HG03521 (cell line): ENCODE results near the gene CDK1.

Experiments used
- ATAC-seq: cut with Tn5 transposase; IDR thresholded peaks from one replicate; pipeline ENCODE4 v1.9.1; 2021; ENCODE audit warnings: mild to moderate bottlenecking, moderate library complexity; ENCODE audit not compliant: unreplicated experiment

Gene CDK1

DNA sequence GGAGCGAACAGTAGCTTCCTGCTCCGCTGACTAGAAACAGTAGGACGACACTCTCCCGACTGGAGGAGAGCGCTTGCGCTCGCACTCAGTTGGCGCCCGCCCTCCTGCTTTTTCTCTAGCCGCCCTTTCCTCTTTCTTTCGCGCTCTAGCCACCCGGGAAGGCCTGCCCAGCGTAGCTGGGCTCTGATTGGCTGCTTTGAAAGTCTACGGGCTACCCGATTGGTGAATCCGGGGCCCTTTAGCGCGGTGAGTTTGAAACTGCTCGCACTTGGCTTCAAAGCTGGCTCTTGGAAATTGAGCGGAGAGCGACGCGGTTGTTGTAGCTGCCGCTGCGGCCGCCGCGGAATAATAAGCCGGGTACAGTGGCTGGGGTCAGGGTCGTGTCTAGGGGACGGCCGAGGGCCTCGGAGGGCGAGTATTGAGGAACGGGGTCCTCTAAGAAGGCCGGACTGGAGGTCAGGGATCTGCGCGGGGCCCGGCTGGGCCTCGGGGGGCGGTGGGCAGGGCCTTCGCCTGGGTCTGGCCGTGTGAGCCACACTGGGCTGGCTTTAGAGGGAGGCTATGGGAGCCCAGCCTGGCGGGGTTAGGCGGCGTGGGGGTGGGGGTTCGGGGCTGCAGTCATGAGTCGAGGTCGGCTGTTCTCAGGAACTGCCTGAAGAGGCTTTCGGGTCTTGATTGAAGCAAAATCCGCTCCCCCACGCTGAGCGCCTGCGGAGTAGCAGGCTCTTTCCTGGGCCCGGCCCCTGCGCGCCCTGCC lies at the start of gene CDK1:
Gene CDK1, plus strand, starts transcription at position 265 of the 757 bp plus-strand sequence. CDS start 1,688 bp downstream, outside the sequence.
- peak; percentile 97 for ATAC-seq

DNA sequence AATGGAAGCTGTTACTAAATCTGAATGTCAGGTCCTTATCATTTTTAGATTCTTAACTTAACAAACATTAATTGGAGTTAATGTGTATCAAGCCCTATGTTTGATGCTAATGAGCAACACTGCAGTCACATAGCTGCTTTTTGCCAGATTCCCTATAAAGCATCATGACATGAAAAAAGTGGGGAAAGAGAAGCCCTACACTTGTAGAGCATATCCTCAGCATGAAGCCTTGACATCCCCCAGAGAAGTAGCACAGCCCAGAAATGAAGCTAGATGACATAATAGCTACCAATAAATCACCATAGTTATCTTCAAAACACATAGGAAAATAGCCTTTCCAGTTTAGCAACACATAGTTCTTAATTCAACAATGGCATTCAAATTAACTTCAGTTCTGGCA lies 49.2 kb upstream of the CDK1 start:
- no peak for ATAC-seq

DNA sequence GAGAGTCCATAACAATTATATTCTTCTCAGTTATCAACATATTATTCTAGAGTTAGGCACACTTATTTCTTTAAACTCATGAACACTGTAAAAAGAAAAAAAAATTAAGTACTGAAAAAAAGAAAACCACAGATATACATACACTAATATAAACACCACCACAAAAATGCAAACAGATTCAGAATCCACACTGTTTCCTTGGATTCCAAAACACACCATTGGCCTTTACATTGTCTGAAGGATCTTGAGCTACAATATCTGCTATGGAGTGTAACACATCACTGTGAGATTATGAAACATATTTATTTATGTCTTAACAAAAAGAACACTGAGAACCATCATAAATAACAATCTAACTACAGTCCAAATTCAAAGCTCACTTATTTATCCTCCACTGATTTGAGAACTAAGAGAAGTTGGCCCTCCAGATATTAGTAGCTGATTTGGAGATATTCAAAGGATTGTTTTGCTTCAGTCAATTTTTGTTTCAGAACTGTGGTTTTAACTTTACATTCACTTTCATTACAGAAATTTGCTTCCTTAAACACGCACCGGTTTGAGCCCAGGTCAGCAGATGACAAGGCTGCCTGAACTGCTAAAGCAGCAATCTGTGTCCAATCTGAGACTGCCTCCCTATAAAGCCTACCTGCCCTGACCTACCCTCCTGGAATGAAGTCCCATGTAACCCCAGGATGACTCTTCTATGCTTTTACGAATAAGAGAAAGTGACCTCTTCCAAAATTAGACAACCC lies 47.0 kb upstream of the CDK1 start:
- ATAC-seq: peak; percentile 71

DNA sequence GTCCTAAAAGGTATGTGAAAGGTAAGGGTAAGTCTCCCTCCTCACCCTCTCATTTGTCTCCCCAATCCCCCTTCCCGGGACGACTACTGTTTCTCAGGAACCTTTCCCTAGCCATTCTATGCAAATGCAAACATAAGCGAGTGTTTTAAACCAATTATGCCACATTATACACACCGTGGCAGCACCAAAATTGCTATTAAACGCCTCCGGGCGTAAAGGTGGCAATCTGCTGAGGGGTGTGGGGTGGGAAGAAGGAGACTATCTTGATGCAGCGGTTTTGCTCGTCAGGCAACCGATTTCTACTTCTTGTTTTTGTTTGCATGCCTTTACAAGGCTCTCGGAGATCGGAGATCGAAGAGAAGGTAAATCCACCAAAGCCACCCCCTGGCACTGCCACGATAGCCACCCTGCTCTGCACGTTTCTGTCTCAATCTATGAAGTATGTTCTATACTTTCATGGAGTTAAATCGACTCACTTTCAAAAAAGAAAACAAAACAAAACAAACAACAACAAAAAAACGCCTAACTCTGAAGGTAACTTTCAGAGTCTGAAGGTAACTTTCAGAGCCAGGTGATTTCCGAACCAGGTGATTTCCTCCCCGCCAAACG lies 46.0 kb upstream of the CDK1 start:
- no peak for ATAC-seq

DNA sequence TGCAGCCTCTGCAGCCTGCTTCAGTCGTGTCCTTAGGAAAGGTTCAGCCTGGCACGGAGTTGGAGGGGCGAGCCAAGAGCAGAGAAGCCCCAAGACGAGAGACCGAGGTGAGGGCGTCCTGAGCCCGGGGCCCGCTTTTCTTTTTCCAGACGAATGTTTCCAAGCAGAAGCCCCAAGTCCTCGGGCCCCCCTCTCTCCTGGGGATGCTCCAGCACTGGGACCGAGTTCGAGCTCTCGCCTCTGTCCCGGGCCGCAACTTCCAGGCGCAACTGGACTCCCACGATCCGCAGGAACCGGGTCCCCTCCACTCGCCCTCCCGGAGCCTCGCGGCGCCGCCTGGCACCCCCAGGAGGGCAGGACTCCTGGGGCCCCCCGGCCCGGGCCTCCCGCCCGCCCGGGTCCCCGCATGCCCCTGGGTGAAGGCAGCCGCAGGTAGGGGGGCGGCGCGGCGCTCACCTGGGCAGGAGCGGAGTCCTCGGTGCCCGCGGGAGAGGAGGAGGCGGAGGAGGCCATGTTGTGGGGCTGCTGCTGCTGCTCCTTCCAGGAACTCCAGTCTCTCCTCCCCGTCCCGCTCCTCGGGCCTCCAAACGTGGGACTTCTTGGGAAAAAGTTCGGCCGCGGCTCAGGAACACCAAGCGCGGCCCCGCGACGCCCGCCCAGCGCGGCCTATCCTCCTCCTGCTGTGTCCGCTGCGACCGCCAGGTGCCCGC lies 45.3 kb upstream of the CDK1 start:
- peak; percentile 63 for ATAC-seq

DNA sequence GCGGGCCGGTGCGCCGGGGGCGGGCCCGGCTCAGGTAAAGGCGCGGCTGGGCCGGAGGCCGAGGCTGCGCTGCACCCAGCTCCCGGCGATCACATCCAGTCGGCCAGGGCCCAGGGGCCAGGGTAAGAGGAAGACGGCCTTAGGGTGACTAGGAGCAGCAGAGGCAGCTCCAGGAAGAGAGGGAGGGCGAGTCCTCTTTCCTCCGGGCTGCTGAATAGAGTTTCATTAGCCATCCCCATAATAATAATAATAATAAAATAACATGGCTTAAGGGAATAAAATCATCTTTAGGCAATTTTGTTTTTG lies 44.8 kb upstream of the CDK1 start:
- ATAC-seq: no peak

DNA sequence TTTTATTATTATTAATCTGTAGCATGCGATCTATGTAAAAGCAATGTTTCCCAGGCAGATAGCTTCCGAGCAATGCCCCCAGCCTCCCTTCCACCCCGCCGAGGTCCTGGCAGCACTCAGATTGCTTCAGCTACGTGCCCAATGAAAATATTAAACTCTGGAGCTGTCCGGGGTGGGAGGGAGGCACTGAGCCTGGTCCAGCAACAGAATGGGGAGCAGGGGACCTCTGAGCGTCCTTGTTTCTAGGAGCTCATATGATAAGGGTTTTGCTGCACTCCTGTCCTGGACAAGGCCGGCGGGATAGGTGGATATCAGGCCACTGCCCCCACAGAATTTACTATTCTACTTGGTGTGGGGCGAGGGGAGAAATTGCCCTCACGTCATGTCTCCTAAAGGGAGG lies 44.5 kb upstream of the CDK1 start:
- no peak for ATAC-seq

DNA sequence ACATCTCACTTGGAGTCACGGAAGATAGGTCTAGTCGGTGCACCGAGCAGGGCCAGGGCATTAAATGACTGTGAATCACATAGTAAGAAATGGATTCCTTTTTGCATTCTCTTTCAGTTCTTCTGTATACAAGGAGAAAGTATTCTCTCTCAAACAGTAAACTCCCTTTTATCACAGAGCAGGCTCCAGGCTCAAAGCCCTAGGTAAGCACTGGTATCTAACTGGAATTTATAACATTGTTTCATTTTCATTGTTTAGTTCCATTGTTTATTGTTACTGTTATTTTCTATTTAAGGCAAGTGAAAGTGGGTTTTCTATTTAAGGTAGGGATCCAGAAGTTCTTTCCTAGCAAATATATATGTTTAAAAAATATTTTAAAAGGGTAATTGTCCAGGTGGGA lies 44.1 kb upstream of the CDK1 start:
- no peak for ATAC-seq

DNA sequence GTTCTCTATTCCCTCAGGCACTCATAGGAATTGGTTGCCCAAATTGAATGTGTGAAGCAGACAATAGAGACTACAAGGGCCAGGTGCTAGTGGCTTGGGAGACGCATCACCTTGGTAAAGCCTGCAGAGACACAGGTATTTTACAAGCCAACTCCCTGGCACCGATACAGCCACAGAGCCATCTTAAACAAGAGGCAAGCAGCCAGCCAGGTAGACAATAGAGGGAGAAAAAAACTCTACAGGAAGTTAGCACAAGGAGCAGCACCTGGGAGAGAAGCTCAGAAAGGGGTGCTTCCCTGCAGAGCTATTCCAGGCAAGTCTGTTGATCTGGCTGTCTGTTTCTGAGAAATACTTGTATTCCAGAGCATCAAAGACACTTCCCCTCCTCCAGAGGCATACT lies 43.0 kb upstream of the CDK1 start:
- no peak for ATAC-seq

DNA sequence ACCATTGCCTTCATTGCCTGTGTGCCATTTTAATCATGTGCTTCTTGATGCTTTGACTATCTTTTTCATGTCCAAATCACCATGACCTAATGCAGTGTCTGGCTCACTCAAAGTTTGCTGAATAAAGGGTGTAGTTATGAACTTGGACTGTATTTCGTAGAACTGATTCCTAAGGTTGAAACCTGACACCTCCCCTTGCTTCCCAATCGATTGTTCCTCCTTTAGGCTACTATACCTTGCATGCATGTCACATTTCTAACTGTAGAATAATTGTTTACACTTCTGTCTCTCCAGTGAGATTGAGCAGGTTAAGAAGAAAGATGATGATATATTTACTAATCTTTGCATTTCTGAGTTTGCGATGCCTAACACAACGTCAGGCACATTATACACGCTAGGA lies 41.0 kb upstream of the CDK1 start:
- no peak for ATAC-seq

DNA sequence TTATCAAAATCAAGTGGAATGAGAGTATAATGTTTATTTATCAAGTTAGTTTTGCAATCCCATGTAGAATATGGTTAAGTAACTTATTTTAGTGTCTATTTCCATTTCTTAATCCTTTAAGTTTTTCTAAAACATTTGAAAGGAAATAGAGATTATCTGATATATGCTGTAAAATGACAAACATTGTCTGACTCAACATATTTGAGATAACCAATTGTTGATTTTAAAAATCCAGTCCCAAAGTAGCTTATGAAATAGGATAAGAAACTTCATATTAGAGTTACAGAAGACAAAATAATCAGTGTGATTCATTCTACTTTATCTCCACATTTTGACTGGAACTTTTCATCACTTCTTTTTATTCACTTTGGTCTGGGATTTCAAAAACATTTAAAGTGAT lies 38.7 kb upstream of the CDK1 start:
- no peak for ATAC-seq

DNA sequence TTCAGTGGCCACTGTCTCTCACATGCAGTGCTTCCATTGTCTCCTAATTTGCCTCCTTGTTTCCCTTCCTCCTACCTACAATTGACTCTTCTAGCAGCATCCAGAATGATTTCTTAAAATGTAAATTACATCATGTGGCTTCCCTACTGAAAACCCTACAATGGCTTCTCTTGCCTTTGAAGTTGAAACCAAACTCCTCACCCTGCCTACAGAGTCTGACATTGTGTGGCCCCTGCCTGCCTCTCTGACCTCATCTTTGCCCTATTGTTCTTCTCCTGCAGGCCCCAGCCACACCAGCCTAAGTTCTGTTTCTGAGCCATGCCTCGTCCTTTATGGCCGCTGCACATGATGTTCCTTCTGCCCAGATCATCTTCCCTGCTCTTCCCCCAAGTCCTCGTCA lies 35.8 kb upstream of the CDK1 start:
- no peak for ATAC-seq

DNA sequence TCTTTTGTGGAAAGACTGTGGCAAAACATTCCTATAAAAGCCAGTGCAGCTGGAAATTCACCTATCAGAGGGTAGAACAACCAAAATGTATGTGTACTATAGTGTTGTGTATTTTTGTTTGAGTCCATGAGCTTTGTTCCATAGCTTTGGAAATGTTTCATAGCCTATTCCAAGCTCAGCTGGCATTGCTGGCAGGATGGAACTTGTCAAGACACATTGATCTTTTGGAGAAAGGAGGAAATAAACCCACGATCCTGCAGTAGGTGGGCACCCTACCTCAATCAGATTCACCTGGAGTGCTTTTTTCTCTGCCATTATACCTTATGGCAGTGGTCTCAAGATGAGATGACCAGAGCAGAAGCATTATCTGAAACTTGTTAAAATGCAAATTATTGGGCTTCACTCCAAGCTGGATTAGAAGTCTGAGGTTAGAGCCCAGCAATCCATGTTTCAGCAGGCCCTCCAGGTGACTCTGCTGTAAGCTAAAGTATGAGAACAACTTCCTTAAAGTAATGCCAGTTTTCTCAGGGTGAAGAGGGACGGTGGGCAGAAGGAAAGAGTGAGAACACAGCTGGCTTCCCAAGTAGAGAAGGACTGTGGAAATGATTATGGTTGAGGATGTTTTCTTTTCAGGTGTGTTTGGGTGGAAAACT lies 30.3 kb upstream of the CDK1 start:
- no peak for ATAC-seq

DNA sequence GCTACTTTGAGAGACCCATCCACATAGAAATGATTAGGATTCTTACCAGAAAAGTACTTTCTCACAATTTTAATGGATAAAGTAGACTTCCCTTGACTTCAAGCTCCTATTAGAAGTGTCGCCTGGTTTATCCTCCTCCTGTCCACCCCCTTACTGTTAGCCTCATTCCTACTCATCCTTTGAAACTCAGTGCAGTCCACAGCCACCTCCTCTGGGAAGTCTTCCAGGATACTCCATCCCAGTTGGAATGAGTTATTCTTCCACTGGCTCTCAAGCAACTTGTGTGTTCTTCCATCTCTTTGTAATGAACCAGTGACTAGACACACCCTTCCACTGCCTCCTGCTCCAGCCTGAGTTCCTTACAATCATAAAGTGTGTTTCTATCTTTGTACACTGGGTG lies 25.1 kb upstream of the CDK1 start:
- ATAC-seq: no peak

DNA sequence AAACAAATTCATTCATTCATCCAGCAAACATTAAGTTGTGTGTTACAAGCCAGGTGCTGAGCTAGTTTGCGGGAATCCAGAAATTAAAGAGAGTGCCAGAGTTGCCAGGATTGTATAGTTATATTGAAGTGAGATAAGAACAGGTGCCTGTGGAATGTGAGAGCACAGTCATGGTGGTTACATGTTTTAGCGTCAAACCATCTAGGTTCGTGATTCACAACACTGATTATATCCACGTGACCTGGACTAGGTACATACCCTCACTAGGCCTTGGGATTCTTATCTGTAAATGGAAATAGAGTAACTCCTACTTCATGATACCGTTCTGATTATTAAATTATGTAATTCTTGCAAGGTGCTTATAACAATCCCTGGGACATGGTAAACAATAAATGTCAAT lies 24.5 kb upstream of the CDK1 start:
- no peak for ATAC-seq

DNA sequence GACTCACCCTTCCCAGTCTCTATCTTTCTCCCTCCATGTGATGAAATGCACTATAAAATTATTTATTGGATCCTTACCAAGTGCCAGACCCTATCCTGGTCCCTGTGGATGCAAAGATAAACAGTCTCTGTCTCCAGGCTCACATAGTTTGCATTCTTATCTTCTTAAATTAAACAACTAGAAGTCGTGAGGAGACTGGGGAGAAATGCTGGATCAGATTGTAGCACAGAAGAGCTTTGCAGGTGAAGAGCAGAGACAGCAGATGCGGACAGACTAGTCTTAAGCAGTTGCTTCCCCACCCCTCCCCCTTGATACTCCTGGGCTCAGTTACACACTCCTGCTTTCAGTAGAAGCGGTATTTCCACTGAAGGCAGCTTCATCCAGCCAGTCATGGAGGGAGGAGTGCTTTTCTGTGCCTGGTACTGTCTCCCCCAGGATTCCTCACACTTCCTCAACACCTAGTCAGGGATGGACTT lies 20.8 kb upstream of the CDK1 start:
- ATAC-seq: no peak

DNA sequence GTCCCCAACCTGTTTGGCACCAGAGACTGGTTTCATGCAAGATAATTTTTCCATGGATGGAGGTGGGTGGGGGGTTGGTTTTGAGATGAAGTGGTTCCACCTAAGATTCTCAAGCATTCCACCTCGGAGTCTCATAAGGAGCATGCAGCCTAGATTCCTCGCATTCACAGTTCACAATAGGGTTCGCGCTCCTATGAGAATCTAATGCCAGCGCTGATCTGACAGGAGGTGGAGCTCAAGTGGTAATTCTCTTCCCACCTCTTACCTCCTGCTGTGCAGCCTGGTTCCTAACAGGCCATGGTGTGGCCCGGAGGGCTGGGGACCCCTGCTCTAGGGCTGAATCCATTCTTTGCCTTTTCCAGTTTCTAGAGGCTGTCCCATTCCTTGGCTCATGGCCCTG lies 19.1 kb upstream of the CDK1 start:
- no peak for ATAC-seq

DNA sequence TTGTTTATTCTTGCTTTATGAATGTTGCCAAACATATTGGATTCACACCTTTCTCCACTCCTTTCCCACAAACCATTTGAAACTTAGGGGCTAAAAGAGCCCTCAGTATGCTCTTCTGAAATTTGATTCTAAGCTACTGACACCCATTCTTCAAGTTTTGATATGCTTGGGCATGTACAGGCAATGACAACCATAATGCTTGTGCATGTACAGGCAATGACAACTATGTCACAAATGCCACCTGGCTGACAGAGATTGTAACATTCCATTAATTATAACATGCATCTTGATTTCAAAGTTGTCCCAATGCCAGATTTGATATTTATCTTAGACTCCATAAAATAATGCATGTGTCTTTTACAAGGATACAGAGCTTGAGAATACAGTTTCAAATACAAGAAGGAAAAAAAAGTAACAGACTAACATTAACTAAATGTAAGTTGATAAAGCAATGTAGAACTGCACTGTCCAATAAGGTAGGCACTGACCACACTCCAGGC lies 17.5 kb upstream of the CDK1 start:
- ATAC-seq: no peak

DNA sequence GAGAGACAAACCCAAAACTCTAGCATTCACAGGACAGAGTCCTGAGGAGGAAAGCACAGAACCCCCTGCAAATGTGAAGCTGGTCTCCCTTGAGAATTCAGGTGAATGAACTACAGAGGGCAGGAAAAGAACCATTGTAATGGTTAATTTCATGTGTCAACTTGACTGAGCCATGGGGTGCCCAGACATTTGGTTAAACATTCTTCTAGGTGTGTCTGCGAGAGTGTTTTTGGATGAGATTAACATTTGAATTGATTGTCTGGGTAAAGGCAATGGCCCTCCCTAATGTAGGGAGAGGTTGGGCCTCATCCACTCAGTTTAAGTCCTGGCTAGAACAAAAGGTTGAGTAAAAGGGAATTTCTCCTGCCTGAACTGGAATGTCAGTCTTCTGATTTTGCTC lies 15.7 kb upstream of the CDK1 start:
- ATAC-seq: no peak

DNA sequence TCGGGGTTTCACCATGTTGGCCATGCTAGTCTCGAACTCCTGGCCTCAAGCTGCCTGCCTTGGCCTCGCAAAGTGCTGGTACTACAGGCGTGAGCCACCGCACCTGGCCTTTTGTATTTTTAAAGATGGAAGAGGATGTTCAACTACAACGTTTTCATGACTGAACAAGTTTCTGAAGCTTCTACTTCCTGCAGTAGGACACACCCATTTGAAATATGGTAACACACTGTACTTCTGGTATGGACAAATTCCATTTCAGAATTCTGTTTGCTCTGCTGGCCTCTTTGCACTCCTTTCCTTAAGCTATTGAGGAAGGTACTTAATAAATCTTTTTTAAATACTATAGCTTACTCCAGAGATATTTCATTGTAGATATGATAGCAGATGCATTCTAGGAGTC lies 10.9 kb upstream of the CDK1 start:
- ATAC-seq: no peak

DNA sequence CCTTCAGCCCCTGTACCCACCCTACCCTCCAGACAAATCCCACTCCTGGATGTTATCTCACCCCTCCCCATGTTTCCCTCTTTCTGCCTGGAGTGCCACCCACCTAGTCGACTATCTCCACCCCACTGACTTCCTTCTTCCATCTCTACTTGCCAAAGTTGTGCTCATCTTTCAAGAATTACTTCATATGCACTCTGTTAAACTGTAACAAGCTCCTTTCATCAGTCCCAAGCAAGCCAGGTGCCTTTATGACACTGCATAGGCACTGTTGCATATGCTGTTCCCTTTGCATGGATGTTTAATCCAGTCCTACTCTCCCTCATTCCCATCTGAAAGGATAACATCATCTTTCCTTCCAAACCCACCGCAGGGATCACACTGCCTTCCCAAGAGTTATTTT lies 8.9 kb upstream of the CDK1 start:
- no peak for ATAC-seq
